HFFc6 (cell line): ENCODE results near the gene MAGI1. TPM values are rescaled to one million over a fixed set of nuclear protein-coding genes. Genes with fewer than 3 reads are reported as not detected.

Experiments
- DNase-seq: peaks from one replicate; pipeline ENCODE4 v3.0.0-alpha.2; 2018
- H3K27ac Mint-ChIP-seq: 2 replicates; pipeline ENCODE4 v1.8.0; 2020; ENCODE audit warnings: mild to moderate bottlenecking, mixed read lengths
- H3K27me3 Mint-ChIP-seq: 2 replicates; pipeline ENCODE4 v1.8.0; 2021; ENCODE audit warnings: mild to moderate bottlenecking, moderate library complexity, mixed read lengths; ENCODE audit not compliant: insufficient read depth
- H3K36me3 Mint-ChIP-seq: 2 replicates; pipeline ENCODE4 v1.8.0; 2021; ENCODE audit warnings: low read depth, mixed read lengths
- H3K4me1 Mint-ChIP-seq: 2 replicates; pipeline ENCODE4 v1.8.0; 2020; ENCODE audit warnings: low read depth, mixed read lengths
- H3K4me3 Mint-ChIP-seq: 2 replicates; pipeline ENCODE4 v1.8.0; 2020; ENCODE audit warnings: mild to moderate bottlenecking, moderate library complexity, mixed read lengths
- H3K9me3 Mint-ChIP-seq: 2 replicates; pipeline ENCODE4 v1.8.0; 2020; ENCODE audit warnings: mild to moderate bottlenecking, mixed read lengths
- total RNA-seq, 6 experiments: library from RNA; stranded (reverse); fragmentation: NEBNext Ultra II Directional; extraction: Animal tissue kit (Norgen Biotek cat#: 25700); gene quantifications; 2 replicates in 1 of 6; 3 replicates in 5 of 6; pipeline ENCODE4 v1.2.3, GENCODE V29; 2021
- TF ChIP-seq, protein P1 (sequence below): fragments of 200-600 bp; sonication (generic); IDR thresholded peaks from 2 replicates; pipeline ENCODE4 v1.5.0; 2021; ENCODE audit warnings: antibody characterized with exemption, mild to moderate bottlenecking

MAGI1 gene
- total RNA-seq, 6 experiments from 2014 or later: 21.1 to 30.5 (median 22.4) TPM

DNA sequence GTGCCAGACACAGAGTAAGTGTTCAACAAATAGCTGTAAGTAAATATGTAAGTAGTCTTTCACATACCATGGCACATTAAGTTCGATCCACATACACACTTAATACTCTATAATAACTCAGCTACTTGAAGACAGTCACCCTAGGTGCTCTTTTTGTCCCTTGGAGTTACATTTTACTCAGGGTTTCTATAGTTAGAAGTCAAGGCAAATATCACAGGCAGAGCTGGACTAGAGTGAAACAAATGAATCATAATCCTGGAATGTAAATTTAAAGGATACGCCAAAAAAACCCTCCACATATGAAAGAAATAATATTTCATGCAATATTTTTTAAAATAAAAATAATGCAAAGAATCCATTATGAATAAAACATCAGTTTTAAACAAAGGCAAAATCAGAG lies 461.8 kb downstream of the MAGI1 start:
- TF ChIP-seq, protein P1, sequence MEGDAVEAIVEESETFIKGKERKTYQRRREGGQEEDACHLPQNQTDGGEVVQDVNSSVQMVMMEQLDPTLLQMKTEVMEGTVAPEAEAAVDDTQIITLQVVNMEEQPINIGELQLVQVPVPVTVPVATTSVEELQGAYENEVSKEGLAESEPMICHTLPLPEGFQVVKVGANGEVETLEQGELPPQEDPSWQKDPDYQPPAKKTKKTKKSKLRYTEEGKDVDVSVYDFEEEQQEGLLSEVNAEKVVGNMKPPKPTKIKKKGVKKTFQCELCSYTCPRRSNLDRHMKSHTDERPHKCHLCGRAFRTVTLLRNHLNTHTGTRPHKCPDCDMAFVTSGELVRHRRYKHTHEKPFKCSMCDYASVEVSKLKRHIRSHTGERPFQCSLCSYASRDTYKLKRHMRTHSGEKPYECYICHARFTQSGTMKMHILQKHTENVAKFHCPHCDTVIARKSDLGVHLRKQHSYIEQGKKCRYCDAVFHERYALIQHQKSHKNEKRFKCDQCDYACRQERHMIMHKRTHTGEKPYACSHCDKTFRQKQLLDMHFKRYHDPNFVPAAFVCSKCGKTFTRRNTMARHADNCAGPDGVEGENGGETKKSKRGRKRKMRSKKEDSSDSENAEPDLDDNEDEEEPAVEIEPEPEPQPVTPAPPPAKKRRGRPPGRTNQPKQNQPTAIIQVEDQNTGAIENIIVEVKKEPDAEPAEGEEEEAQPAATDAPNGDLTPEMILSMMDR: no peak
- peaks cover 3% of the 10 kb centered on the region for H3K36me3 Mint-ChIP-seq
- no peak for DNase-seq
- no peaks in the 10 kb centered on the region; the same call in 1 of the 2 replicates for H3K27me3 Mint-ChIP-seq
- peaks cover 62% of the 10 kb centered on the region for H3K4me1 Mint-ChIP-seq
- H3K9me3 Mint-ChIP-seq: peaks cover 4% of the 10 kb centered on the region; the same call in 1 of the 2 replicates
- peak overlapping the region; percentile 57 for H3K27ac Mint-ChIP-seq
- peak overlapping the region; percentile 53 for H3K4me3 Mint-ChIP-seq

DNA sequence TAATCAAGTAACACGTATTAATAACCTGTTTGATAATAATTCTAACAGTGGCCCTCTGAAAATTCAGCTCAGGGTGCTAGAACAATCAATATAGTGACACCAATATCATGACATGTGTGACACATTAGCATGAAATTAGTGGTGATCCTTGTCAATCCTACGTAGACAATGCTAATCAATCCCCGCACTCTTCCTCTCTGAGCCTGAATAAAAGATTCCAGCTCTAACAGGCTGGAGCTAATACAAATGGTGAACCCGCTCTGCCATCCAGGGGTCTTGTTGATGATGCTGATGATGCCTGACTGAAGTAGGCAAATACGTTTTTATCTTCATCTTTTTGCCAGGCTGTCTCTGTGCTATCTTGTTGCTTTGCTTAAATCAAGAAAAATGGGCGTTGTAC lies 462.5 kb downstream of the MAGI1 start:
- no peaks in the 10 kb centered on the region for H3K36me3 Mint-ChIP-seq
- H3K9me3 Mint-ChIP-seq: no peaks in the 10 kb centered on the region
- peak overlapping the region; percentile 53; the same call in 1 of the 2 replicates for H3K4me3 Mint-ChIP-seq
- no peaks in the 10 kb centered on the region; the same call in 1 of the 2 replicates for H3K27me3 Mint-ChIP-seq
- peak overlapping the region; percentile 57 for H3K27ac Mint-ChIP-seq
- H3K4me1 Mint-ChIP-seq: peaks cover 57% of the 10 kb centered on the region
- TF ChIP-seq, protein P1: no peak
- DNase-seq: no peak

DNA sequence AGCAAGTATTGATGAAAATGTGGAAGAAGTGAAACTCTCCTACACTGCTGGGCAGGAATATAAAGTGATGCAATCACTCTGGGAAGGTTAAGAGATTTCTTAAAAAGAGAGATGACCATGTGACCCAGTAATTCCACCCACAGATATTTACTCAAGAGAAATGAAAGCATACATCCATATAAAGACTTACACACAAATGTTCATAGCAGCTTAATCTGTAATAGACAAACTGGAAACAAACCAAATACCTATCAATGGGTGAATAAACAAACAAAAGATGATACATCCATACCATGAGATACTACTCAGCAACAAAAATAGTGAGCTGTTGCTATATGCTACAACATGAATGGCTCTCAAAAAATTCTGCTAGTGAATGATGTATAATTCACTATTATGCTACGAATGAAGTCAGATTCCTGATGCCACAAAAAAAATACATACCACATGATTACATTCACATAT lies 463.3 kb downstream of the MAGI1 start:
- Mint-ChIP-seq H3K4me1 (peaks cover 57% of the 10 kb centered on the region), H3K9me3 (no peaks in the 10 kb centered on the region), H3K36me3 (no peaks in the 10 kb centered on the region), H3K27me3 (no peaks in the 10 kb centered on the region; the same call in 1 of the 2 replicates), H3K27ac (peak overlapping the region; percentile 82), H3K4me3 (peak overlapping the region; percentile 71)
- TF ChIP-seq, protein P1: no peak
- DNase-seq: peak; percentile 94

DNA sequence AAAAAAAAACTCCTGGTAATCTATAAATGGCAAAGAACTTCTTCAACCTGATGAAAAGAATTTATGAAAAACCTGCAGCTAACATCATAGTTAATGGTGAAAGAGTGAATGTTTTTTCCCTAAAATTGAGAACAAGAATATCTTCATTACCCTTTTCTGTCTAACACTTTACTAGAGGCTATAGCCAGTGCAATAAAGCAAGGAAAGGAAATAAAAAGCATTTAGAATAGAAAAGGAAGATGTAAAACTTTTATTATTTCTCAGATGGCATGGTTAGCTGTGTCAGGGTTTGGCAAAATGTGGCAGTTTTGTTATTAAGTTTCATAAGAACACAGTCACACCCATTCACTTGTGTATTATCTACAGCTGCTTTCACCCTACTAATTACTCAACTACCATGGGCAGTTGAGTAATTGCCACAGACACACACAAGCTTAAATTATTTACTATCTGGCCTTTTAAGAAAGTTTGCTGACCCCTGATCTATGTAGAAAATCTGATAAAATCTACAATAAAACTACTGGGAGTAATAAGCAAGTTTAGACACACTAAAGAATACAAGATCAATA lies 465.1 kb downstream of the MAGI1 start:
- Mint-ChIP-seq H3K4me3 (no peak overlapping the region), H3K36me3 (no peaks in the 10 kb centered on the region), H3K27me3 (no peaks in the 10 kb centered on the region; the same call in 1 of the 2 replicates), H3K9me3 (no peaks in the 10 kb centered on the region), H3K4me1 (peaks cover 56% of the 10 kb centered on the region), H3K27ac (no peak overlapping the region)
- TF ChIP-seq, protein P1: no peak
- DNase-seq: no peak

DNA sequence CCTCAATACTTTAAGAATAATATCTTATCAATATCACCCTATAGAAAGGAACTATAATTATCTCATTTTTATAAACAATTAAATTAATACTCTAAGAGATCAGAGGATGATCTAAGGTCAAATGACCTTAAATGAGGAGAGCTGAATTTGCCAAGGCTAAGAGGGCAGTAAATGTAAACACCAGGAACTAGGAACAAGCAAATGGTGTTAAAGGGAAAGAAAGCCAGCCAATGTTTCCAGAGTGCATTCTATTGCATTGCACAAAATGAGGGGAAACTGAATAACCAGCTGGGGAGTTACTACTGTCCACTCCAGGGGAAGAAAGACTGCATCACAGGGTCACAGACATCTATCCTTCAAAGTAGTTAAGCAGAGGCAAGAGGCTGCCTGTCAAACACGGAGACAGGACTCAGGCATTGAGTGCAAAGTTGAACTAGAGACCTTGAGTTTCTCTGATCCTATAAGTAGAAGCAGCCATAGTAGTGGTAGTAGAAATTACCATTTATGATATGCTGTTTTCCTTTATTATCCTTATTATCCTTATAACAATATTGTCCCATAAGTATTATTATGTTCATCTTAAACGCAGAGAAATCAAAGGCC lies 466.4 kb downstream of the MAGI1 start:
- no peak overlapping the region for H3K27ac Mint-ChIP-seq
- TF ChIP-seq, protein P1: no peak
- no peaks in the 10 kb centered on the region for H3K36me3 Mint-ChIP-seq
- DNase-seq: no peak
- H3K4me1 Mint-ChIP-seq: peaks cover 56% of the 10 kb centered on the region
- no peaks in the 10 kb centered on the region for H3K9me3 Mint-ChIP-seq
- H3K27me3 Mint-ChIP-seq: no peaks in the 10 kb centered on the region
- H3K4me3 Mint-ChIP-seq: no peak overlapping the region
